Ovary (tissue), 3 donors: ENCODE data around the gene FBXL7.

Experiments
- CTCF ChIP-seq, 3 donors: fragments of 450-650 bp in 2 of 3; fragments of 200-600 bp in 1 of 3; IDR thresholded peaks; one replicate each; pipeline versions ENCODE4 v1.5.1 to v1.8.0; 2016 to 2022; ENCODE audit warnings: antibody characterized with exemption in 3 of 3, mild to moderate bottlenecking in 1 of 3
- EP300 ChIP-seq: sonication (generic); formaldehyde crosslinking; IDR thresholded peaks from one replicate; pipeline ENCODE4 v1.6.1; 2017; ENCODE audit warnings: antibody characterized with exemption
- donor health status: DM: no; HTN: no; CAD: no.

- TF ChIP-seq EP300 (no peak), CTCF (IDR thresholded peaks at IDR 0.05) (no peak)
Measured at GRCh38 chr5:15579193-15579990, 79.4 kb downstream of the FBXL7 start.
